ENCODE data around the gene OVCH2.
"Not testable (repeated sequence)": the region's sequence is repeated elsewhere in the genome, so short reads cannot be mapped to it uniquely, and the experiment has no call there.

Gene OVCH2, protein sequence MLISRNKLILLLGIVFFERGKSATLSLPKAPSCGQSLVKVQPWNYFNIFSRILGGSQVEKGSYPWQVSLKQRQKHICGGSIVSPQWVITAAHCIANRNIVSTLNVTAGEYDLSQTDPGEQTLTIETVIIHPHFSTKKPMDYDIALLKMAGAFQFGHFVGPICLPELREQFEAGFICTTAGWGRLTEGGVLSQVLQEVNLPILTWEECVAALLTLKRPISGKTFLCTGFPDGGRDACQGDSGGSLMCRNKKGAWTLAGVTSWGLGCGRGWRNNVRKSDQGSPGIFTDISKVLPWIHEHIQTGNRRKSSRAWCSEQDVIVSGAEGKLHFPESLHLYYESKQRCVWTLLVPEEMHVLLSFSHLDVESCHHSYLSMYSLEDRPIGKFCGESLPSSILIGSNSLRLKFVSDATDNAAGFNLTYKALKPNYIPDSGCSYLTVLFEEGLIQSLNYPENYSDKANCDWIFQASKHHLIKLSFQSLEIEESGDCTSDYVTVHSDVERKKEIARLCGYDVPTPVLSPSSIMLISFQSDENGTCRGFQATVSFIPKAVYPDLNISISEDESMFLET

DNA sequence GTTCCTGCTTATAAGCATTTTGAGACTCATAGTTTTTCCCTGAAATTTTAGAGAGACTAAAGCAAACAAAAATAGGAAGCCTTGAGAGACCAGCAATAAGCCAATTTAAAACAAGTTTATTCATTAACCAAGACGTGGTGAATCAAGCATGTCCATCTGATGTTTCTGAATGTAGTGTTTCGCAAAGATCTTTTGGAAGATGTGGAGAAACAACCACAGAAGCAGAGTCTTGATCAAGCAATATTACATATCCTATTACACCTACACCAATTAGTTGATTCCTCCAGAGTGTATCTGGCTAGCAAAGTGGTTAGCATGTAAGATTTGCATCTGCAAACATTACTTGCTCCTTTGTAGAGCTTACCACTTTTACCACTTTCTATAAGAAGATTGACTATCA lies at the start of gene OVCH2:
Gene OVCH2, minus strand, starts transcription at position 101 of the 400 bp plus-strand sequence. Its CDS starts 83 bp downstream, at position 18.
- no peak for DNase-seq

DNA sequence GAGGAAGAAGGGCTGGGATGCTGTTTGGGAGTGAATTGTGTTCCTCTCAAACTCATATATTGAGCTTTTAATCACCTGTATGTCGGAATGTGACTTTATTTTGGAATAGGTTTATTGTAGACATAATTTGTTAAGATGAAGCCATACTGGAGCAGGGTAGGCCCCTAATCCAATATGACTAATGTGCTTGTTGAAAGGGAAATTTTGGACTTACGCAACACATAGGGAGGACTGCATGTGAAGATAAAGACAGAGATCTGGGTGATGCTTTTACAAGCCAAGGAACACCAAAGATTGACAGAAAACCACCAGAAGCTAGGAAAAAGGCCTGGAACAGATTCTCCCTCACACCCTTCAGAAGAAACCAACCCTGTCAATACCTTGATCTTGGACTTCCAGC lies 43.2 kb upstream of the OVCH2 start:
- DNase-seq = no peak

DNA sequence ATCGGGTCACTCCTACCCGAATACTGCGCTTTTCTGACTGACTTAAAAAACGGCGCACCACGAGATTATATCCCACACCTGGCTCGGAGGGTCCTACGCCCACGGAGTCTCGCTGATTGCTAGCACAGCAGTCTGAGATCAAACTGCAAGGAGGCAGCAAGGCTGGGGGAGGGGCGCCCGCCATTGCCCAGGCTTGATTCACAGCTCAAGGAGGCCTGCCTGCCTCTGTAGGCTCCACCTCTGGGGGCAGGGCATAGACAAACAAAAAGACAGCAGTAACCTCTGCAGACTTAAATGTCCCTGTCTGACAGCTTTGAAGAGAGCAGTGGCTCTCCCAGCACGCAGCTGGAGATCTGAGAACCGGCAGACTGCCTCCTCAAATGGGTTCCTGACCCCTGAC lies 28.5 kb upstream of the OVCH2 start:
- DNase-seq = not testable (repeated sequence)

DNA sequence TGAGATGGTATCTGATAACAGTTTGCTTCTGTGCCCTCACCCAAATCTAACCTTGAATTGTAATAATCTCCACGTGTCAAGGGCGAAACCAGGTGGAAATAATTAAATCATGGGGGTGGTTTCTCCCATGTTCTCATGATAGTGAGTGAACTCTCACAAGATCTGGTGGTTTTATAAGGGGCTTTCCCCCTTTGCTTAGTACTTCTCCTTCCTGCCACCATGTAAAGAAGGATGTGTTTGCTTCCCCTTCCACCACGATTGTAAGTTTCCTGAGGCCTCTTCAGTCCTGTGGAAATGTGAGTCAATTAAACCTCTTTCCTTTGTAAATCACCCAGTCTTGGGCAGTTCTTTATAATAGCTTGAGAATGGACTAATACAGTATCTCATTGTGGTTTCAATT lies 8.5 kb upstream of the OVCH2 start:
- no peak for DNase-seq

DNA sequence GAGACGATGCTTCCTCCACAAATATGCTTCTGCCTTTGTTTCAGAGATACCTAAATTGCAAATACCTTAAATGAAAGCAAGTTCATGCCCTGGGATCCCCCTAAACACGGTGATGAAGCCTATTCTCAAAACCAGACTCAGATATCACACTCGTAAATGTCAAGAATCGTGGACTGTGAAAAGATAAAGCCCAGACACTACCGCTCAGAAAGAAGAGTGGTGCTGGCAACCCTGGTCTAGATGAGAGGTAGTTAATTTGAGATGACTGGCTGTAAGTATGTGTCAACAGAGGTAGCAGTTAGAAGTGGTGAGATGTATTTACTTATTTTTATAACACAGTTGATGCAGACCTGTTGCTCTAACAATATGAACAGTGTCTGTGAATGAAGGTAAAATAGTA lies 2.5 kb downstream of the OVCH2 start:
- DNase-seq = no peak

DNA sequence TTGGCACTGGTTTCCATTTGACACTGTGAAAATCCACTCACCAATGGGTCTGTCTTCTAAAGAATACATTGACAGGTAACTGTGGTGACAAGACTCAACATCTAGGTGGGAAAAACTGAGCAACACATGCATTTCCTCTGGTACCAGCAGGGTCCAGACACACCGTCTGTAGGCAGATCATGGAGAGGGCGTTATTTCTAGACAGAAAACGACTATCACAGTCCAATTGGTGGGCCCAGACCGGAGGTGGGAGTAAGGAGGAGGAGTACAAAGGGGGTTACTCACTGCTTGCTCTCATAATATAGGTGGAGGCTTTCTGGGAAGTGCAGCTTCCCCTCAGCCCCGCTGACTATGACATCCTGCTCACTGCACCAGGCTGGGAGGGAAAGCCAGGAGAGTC lies 9.9 kb downstream of the OVCH2 start:
- DNase-seq = no peak

DNA sequence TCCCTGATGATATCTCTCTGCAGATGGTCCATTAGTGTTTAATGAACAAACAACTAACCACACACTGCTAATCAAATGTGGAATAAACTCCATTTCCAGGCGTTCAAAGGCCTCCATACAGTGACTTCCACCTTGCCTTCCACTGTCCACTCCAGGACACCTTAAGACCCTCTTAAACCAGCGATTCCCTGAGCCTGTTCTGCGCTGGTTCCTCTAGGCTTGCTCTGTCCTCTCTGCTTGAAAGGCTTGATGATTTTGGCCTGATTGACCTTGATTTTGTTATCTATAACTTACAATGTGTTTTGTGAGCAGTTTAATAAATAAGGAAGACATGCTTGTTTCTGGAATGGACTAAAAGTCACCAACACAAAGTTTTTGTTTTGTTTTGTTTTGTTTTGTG lies 12.0 kb downstream of the OVCH2 start:
- DNase-seq = no peak

DNA sequence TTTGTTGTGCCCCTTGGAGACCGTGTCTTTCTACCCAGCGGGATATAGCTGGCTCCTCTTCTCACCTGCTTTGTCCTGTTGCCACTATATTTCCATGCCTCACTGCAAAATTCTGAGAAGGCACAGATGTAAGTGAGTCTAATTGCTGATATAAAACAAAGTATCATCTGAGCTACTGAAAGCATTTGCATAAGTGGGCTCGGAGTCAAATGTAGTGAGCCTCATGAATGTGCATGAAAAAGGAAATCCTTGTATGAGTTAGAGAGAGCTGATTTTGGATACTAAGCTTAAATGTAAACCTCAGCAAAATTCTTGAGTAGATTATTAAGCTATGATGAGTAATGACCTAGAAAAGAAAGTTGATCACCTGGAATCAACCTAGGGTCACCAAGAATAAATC lies 13.9 kb downstream of the OVCH2 start:
- no peak for DNase-seq

DNA sequence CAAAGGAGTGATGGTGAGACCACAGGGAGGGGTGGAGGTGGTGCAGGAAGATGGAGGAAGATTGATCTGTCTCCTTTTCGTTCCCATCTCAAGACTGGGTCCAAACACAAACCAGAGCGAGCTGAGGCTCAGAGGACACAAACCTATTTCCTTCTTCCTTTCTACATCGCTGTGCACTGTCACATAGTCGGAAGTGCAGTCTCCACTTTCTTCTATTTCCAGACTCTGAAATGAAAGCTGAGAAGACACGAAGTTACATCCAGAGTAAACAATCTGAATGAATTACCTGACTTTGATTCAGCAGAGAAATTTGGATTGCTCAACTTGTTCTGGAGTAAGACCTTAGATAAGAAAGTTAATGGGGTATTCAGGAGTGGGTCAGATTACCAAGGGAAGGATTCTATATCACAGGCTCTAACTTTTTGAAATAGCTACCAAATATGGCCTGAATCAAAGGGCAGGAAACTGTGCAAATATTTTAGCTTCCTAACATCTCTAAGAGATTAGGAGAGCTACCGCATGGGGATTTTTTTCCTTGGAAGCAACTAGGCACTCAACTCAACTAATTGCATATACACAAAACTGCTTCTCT lies 14.4 kb downstream of the OVCH2 start:
- no peak for DNase-seq

DNA sequence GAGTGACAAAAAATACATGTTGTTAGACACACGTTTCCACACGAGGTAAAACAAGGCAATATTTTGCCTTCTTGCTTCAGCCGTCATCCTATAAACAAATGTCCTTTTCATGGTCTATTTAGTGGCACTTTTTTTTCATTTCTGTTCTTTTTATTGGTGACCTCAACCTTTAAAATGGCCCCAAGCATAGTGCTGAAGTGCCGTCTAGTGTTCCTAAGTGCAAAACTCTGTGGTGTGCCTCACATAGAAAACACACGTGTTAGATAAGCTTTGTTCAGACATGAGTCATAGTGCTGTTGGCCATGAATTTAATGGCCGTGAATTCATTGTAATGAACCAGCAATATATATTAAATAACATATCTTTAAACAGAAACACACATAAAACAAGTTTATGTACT lies 15.6 kb downstream of the OVCH2 start:
- DNase-seq = no peak

DNA sequence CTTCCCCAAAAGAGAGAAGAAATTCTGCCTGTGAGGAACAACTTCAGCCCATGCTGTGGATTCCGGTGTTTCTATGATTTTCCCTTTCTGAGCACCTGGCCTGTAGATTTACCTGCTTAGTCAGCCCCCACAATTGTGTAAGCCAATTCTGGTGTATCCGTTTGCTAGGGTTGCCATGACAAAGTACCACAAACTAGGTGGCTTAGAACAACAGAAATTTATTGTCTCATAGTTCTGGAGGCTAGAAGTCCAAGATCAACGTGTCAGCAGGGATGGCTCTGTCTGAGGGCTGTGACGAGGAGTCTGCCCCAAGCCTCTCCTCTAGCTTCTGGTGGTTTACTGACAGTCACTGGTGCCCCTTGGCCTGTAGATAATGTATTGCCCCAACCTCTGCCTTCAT lies 17.0 kb downstream of the OVCH2 start:
- DNase-seq = no peak

DNA sequence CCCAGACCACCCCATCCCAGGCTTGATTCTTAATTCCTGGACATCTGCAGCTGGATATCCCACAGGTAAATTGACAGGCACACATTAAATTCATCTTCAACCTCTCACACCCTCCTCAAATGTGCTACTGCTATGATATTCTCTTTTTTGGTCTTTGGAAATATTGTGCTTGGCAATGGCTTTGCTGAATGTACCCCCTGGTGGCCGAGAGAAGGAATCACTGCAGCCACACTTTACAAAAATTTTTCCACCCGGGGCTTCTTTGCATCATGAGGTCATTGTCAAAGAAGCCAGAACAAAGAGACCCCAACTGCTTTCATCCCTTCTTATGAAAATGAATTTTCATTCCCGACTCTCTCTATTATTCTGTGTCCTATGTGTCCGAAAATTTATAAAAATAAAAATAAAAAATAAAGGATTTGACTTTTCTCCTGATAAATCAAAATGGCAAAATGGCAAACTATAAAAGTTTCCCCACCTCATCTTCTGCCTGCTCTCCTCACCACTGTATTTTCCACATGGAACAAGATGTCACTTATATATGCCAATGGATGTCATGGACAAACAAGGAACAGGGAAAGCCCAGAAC lies 17.9 kb downstream of the OVCH2 start:
- no peak for DNase-seq

DNA sequence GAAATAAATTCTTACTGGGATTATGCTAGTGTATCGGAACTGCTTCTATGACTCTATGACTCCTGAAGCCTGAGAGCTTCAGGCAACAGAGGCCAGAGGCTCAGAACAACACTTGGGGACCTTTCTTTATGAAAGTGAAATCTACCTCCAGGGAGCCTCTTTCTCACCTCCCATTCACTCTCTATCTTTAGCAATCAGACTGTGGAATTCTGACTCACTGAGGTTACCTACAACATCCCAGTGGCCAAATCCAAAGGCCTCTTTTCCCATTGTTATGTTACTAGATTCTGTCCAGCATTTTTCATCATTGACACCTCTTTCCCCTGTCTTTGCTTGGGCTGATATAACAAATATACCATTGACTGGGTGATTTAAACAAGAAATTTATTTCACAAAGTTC lies 18.9 kb downstream of the OVCH2 start:
- DNase-seq = no peak

DNA sequence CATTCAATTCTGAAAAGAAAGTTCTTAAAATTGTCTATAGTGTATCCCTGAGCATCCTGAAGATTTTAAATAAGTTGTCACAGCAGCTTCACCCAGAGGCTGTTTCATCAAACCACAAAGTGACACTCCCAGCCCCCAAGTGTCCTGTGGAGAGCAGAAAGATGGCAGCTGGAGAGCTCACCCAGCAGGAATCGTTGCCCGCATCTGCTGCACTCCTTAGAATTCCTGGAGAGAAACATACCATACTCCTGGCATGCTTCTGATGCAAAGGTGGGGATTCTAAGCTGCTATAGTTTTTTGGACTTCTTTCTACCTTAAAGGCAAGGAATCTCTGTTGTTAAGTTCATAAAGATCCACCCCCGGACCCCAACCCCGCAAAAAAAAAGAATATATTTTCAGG lies 19.5 kb downstream of the OVCH2 start:
- DNase-seq = no peak

DNA sequence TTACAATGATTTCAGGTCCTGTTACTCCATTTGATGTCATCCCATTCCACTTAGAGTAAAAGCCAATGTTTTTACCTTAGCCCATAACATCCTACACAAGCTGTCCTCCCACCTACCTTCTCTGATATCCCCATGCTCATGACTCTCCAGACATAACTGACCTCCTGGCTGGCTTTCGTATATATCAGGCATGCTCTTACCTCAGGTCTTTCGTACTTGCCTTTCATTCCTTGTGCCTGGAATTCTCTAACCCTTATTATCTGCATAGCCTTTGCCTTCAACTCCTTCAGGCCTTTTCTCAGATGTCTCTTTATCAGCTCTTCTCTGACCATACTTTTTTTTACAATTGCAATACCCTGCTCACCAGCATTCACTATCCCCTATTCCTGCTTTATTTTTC lies 22.7 kb downstream of the OVCH2 start:
- DNase-seq = no peak

DNA sequence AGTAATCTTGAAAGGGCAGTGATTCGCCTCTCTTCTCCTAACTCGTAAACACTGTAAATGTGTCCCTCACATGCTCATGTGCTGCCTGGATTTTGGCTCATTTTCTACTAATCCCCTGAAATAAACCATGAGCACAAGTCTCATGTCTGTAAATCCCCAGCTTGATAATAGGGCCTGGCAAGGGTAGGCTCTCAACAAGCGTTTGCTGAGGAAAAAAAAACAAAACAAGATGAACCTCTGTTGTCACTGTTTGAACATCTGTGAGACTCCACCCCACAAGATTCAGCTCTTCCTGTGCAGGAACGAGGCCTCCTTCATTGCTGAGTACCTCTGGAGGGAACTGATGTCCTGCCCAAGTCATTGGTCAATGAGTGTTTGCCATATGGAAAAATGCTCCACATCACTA lies 28.5 kb downstream of the OVCH2 start:
- DNase-seq = no peak

DNA sequence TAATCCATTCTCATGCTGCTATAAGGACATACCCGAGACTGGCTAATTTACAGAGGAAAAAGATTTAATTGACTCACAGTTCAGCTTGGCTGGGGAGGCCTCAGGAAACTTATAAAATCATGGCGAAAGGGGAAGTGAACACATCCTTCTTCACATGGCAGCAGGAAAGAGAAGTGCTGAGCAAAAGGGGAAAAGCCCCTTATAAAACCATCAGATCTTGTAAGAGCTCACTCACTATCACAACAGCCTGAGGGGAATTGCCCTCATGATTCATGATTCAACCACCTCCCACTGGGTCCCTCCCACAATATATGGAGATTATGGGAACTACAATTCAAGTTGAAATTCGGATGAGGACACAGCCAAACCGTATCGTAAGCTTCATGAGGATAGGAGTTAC lies 29.2 kb downstream of the OVCH2 start:
- no peak for DNase-seq

DNA sequence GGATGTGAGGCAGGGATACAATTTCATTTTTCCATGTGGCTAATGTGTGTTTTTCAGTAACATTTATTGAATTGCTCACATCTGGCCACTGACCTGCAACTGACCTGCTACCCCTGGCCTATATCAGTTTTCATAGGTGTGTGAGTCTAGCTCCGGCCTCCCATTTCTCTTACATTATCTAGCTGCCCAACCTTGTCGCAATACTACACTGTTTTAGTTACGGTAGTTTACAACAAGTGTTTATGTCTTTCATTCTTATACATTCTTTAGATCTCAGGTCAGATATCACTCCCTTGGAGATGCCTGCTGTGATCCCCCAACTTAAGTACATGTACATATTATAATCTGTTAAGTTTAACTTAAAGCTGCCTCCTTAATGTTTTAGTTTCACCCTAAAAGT lies 30.6 kb downstream of the OVCH2 start:
- no peak for DNase-seq

DNA sequence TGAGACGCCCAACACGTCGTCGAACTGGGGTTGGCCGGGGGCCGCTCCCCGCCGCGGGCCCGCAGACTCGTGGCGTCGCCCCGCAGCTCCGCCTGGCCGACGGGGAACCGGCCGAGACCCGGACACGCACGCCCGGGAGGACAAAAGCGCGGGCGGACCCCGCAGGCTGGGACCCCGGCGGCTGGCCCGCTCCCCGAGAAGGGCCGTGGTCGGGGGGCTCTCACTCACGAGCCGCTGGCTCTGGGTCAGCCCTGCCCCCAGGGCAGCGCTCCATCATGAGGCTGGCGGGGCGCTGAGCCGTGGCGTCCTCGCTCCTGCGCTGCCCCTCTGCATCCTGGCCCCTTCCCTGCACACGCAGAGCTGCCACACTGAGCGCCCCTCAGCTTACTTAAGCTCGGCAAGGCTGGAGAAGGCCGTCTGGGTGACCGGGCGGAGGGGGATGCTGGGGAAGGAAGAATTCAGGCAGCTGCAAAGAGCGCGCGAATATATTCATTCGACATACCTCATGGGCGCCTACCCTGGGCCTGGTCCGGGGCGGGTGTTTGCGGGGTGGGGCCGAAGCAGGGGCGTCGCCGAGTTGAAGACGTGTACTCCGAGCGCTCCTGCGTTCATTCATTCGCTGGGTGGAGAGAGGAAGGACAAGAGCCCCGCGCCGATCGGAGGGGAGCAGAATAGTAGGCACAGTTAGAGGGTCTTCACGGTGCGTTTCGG lies 32.4 kb downstream of the OVCH2 start:
- DNase-seq = no peak

DNA sequence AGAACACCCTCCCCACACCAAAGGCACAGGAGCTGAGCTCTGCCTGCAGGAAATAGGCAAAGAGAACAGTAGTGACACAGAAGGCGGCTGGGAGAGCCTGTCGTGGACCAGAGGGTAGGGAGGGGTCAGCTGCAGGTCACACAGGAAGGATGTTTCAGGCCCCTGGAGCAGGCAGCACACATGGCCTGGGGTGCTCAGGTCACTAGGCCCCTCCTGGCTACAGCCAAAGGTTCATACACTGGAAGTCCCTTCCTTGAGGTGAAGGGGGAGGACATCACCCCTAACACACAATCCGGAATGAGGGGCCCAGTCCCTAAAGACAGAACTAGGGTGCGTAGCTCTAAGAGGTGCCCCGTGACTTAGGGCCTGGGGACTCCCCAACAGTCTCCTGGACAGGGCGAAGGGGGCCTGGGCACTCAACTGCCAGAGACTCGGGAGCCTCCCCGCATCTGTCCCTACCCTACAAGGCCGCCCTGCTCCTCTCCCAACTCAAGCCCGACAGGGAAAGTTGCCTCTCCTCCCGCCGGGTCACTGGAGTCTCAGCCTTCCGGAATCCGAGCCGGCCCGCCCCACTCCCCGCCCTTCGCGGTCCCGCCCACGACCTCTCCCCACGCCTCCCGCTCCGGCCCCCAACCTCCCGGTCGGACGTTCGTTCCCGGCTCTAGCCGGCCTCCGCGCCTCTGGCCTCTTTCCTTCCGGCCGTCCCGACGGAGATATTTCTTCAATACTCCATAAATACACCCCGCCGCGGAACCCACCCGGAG lies 33.1 kb downstream of the OVCH2 start, which contains the start of gene CYB5R2:
Gene CYB5R2, minus strand, starts transcription at position 541 of the 764 bp plus-strand sequence. CDS start 675 bp downstream, outside the sequence.
- no peak for DNase-seq

DNA sequence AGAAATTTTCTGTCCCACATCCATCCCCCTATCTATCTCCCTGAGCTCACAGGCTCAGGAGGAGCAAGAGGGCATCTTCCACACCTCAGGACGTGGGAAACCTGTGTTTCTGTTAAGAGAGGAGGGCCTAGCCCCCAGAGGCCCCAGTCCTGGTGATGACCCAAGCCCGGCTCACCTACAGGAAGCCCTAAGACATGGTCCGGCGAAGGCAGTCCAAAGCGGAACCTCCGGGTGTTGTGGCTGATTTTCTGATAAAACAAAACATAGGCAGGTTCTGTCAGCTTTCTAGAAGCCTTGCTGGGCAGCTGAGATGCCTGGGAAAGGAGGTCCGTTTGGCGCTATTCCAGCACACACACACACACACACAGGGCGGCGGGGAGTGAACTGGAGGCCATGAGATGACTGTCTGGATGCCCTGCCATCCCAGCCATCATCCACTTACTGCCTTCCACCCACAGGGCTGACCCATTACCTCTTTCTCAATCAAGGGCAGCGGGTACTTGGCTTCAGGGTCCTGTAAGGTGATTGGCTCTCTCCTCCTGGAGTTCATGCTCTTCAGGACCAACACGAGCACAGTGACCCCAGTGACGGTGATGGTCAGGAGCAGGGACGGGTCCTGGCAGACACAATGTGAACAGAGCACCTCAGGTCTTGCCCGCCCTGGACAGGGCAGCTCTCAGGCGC lies 33.9 kb downstream of the OVCH2 start:
- DNase-seq = no peak
